Measurements from ENCODE around the gene OSCP1. TPM values are rescaled to one million over a fixed set of nuclear protein-coding genes. Genes with fewer than 3 reads are reported as not detected.

OSCP1 gene
- total and polyA plus RNA-seq, 2 donors (not counting 3 experiments of a cell fraction or from before 2014, with no cell fraction given): 4.6 to 8.3 TPM

- Histone ChIP-seq H4K20me1 (replicated peaks; ENCODE audit: control insufficient read depth, extremely low read depth, insufficient read depth, low read length) (no peaks in the 10 kb centered on the region), H3K9me1 (replicated peaks; ENCODE audit: control insufficient read depth, extremely low read depth, insufficient read depth, low read length) (no peaks in the 10 kb centered on the region), H3K27me3 (ENCODE audit: control insufficient read depth in 2 of 2, insufficient read depth in 2 of 2, low read length in 2 of 2) (no peaks in the 10 kb centered on the region), H3K9me3 (replicated peaks; ENCODE audit: control insufficient read depth, insufficient read depth, low read length) (no peaks in the 10 kb centered on the region), H3K4me3 (replicated peaks in 1 of 3; ENCODE audit: insufficient read depth in 1 of 3, low read depth in 1 of 3, low read length in 3 of 3) (no peak overlapping the region), H3K4me2 (ENCODE audit: insufficient read depth, low read length) (no peak overlapping the region), H3K79me2 (ENCODE audit: control insufficient read depth, insufficient read depth, low read length) (peaks cover 69% of the 10 kb centered on the region), H3K9ac (replicated peaks; ENCODE audit: extremely low read depth, insufficient read depth, low read length) (no peak overlapping the region), H3K36me3 (ENCODE audit: control insufficient read depth in 2 of 2, extremely low read depth in 1 of 2, insufficient read depth in 2 of 2, low read length in 2 of 2) (no peaks in the 10 kb centered on the region), H3K4me1 (ENCODE audit: control insufficient read depth, extremely low read depth, insufficient read depth, low read length) (peaks cover 28% of the 10 kb centered on the region), H3K27ac (ENCODE audit: insufficient read depth, low read depth, low read length) (no peak overlapping the region), H2AFZ (ENCODE audit: low read depth, low read length) (no peak overlapping the region)
- FAIRE-seq: no peak
- TF ChIP-seq MYC (IDR thresholded peaks at IDR 0.05; ENCODE audit: low read depth, low read length): no peak
- no peak for TF ChIP-seq GATA2 (IDR thresholded peaks at IDR 0.05; ENCODE audit: insufficient read depth, insufficient read length, low read depth, low read length)
- no peak for TF ChIP-seq JUN (IDR thresholded peaks at IDR 0.05; ENCODE audit: borderline replicate concordance, insufficient read depth, insufficient read length, low read depth)
- TF ChIP-seq POLR2A (IDR thresholded peaks at IDR 0.05; ENCODE audit: low read depth, low read length): no peak
- TF ChIP-seq POLR2AphosphoS5 (IDR thresholded peaks at IDR 0.05; ENCODE audit: insufficient read depth, low read depth, low read length): no peak
- no peak for TF ChIP-seq CTCF (IDR thresholded peaks at IDR 0.05; ENCODE audit: extremely low read depth in 1 of 2, insufficient read depth in 1 of 2, low read depth in 1 of 2, low read length in 2 of 2)
- no peak for DNase-seq (ENCODE audit: low read depth, low spot score)
- ChIA-PET CTCF (interaction anchor here (1.3 to 1.4 kb wide), 3 partner anchors 13 to 40 kb away, joined by 4 to 6 read pairs (median 5); no protein-coding TSS in a partner anchor), POLR2A (no interaction called here)
- intact Hi-C loops (cut with micrococcal nuclease): no loop called here
- dilution Hi-C loops (cut with MboI; ENCODE audit: extremely low pct_ligation_motif_present, low sequenced_read_pairs): no loop called here
- no TSS peak for BruUV-seq (replicated peaks)
These were observed 67.6 kb downstream of the OSCP1 start for GRCh38 chr1:36382669-36383068.

- CTCF ChIA-PET: interaction anchor here (1.3 to 1.4 kb wide), 2 partner anchors 13 to 39 kb away, joined by 4 to 6 read pairs; no protein-coding TSS in a partner anchor
- intact Hi-C loops (cut with micrococcal nuclease): no loop called here
- Histone ChIP-seq H3K9me3 (replicated peaks; ENCODE audit: control insufficient read depth, insufficient read depth, low read length) (no peaks in the 10 kb centered on the region), H3K27ac (ENCODE audit: insufficient read depth, low read depth, low read length) (no peak overlapping the region), H3K9ac (replicated peaks; ENCODE audit: extremely low read depth, insufficient read depth, low read length) (no peak overlapping the region), H4K20me1 (replicated peaks; ENCODE audit: control insufficient read depth, extremely low read depth, insufficient read depth, low read length) (no peaks in the 10 kb centered on the region), H3K27me3 (ENCODE audit: control insufficient read depth in 2 of 2, insufficient read depth in 2 of 2, low read length in 2 of 2) (no peaks in the 10 kb centered on the region), H2AFZ (ENCODE audit: low read depth, low read length) (no peak overlapping the region), H3K4me3 (replicated peaks in 1 of 3; ENCODE audit: insufficient read depth in 1 of 3, low read depth in 1 of 3, low read length in 3 of 3) (no peak overlapping the region), H3K9me1 (replicated peaks; ENCODE audit: control insufficient read depth, extremely low read depth, insufficient read depth, low read length) (no peaks in the 10 kb centered on the region), H3K79me2 (ENCODE audit: control insufficient read depth, insufficient read depth, low read length) (peaks cover 72% of the 10 kb centered on the region), H3K4me1 (ENCODE audit: control insufficient read depth, extremely low read depth, insufficient read depth, low read length) (peaks cover 26% of the 10 kb centered on the region), H3K4me2 (ENCODE audit: insufficient read depth, low read length) (no peak overlapping the region), H3K36me3 (ENCODE audit: control insufficient read depth in 2 of 2, extremely low read depth in 1 of 2, insufficient read depth in 2 of 2, low read length in 2 of 2) (no peaks in the 10 kb centered on the region)
- dilution Hi-C loops (cut with MboI; ENCODE audit: extremely low pct_ligation_motif_present, low sequenced_read_pairs): no loop called here
- no peak for FAIRE-seq
- no TSS peak for BruUV-seq (replicated peaks)
- POLR2A ChIA-PET: no interaction called here
- TF ChIP-seq FOS (IDR thresholded peaks at IDR 0.05; ENCODE audit: borderline replicate concordance, insufficient read depth, low read length) (no peak), GATA2 (IDR thresholded peaks at IDR 0.05; ENCODE audit: insufficient read depth, insufficient read length, low read depth, low read length) (no peak)
- DNase-seq (ENCODE audit: low read depth, low spot score): no peak
These were observed 68.0 kb downstream of the OSCP1 start for GRCh38 chr1:36382231-36382630.

Measured in endothelial cell of umbilical vein (primary cell).